Loucy (cell line): ENCODE measurements around the gene MIEN1.

Source experiments
- H2AFZ ChIP-seq: fragments of 200-600 bp; sonication (generic); 2 replicates; pipeline ENCODE4 v1.6.0; 2016; ENCODE audit warnings: antibody characterized with exemption, mild to moderate bottlenecking, low read length, moderate library complexity
- H3F3A ChIP-seq: fragments of 200-600 bp; 2 replicates; pipeline ENCODE4 v1.6.0; 2016; ENCODE audit warnings: antibody characterized with exemption, low read depth, mild to moderate bottlenecking
- H3K27me3 ChIP-seq: fragments of 200-600 bp; sonication (generic); 2 replicates; pipeline ENCODE4 v1.6.1; 2014; ENCODE audit warnings: low read length, mild to moderate bottlenecking; ENCODE audit not compliant: insufficient read depth, poor library complexity, severe bottlenecking
- H3K36me3 ChIP-seq: fragments of 200-600 bp; sonication (generic); 2 replicates; pipeline ENCODE4 v1.6.1; 2016; ENCODE audit warnings: low read length; ENCODE audit not compliant: insufficient read depth
- H3K4me1 ChIP-seq: fragments of 200-600 bp; sonication (generic); 2 replicates; pipeline ENCODE4 v1.5.1; 2014; ENCODE audit warnings: low read length, mild to moderate bottlenecking; ENCODE audit not compliant: insufficient read depth, poor library complexity, severe bottlenecking
- H3K4me2 ChIP-seq: fragments of 200-600 bp; sonication (generic); 2 replicates; pipeline ENCODE4 v1.6.0; 2014; ENCODE audit warnings: antibody characterized with exemption, low read length, low read depth, mild to moderate bottlenecking; ENCODE audit not compliant: poor library complexity, severe bottlenecking
- H3K4me3 ChIP-seq: fragments of 200-600 bp; sonication (generic); 2 replicates; pipeline ENCODE4 v1.5.1; 2014; ENCODE audit warnings: low read length, mild to moderate bottlenecking, mixed read lengths; ENCODE audit not compliant: poor library complexity, severe bottlenecking
- H3K79me2 ChIP-seq: fragments of 200-600 bp; sonication (generic); 2 replicates; pipeline ENCODE4 v1.6.1; 2014; ENCODE audit warnings: low read length; ENCODE audit not compliant: insufficient read depth
- H3K9ac ChIP-seq: fragments of 200-600 bp; sonication (generic); 2 replicates; pipeline ENCODE4 v1.6.0; 2014; ENCODE audit warnings: mild to moderate bottlenecking, low read depth, low read length, moderate library complexity; ENCODE audit not compliant: poor library complexity, severe bottlenecking
- H3K9me2 ChIP-seq: fragments of 200-600 bp; sonication (generic); replicated peaks from 2 replicates; pipeline ENCODE4 v1.6.1; 2016; ENCODE audit warnings: low read depth, low read length, mixed read lengths
- H3K9me3 ChIP-seq: fragments of 200-600 bp; sonication (generic); 2 replicates; pipeline ENCODE4 v1.6.1; 2014; ENCODE audit warnings: mild to moderate bottlenecking, antibody characterized with exemption, low read length, low read depth; ENCODE audit not compliant: insufficient read depth
- H4K20me1 ChIP-seq: fragments of 200-600 bp; sonication (generic); 2 replicates; pipeline ENCODE4 v1.6.0; 2014; ENCODE audit warnings: antibody characterized with exemption, low read length, mild to moderate bottlenecking; ENCODE audit not compliant: insufficient read depth, poor library complexity, severe bottlenecking
- CTCF ChIP-seq: fragments of 200-600 bp; sonication (generic); conservative IDR thresholded peaks from 2 replicates; pipeline ENCODE4 v1.5.1; 2014; ENCODE audit warnings: mild to moderate bottlenecking, antibody characterized with exemption, low read length
- EZH2phosphoT487 ChIP-seq: fragments of 200-600 bp; IDR thresholded peaks from 2 replicates; pipeline ENCODE4 v1.6.1; 2018; ENCODE audit warnings: antibody characterized with exemption, mild to moderate bottlenecking, moderate library complexity, borderline replicate concordance

The MIEN1 gene

GRCh38 chr17:39739885-39740356 is 9.6 kb upstream of the MIEN1 start:
- no peak overlapping the region for H2AFZ ChIP-seq

GRCh38 chr17:39738983-39739884 is 8.9 kb upstream of the MIEN1 start:
- Histone ChIP-seq H3F3A (no peaks in the 10 kb centered on the region), H3K4me3 (no peak overlapping the region), H3K27me3 (no peaks in the 10 kb centered on the region), H4K20me1 (no peaks in the 10 kb centered on the region), H3K9me2 (no peaks in the 10 kb centered on the region), H2AFZ (no peak overlapping the region), H3K4me1 (no peaks in the 10 kb centered on the region), H3K4me2 (no peak overlapping the region), H3K79me2 (no peaks in the 10 kb centered on the region), H3K9me3 (no peaks in the 10 kb centered on the region), H3K9ac (no peak overlapping the region), H3K36me3 (no peaks in the 10 kb centered on the region)
- no peak for TF ChIP-seq EZH2phosphoT487
- TF ChIP-seq CTCF: no peak

More at GRCh38 chr17:39739885-39740356, 9.6 kb upstream of the MIEN1 start:
- Histone ChIP-seq H3K79me2 (no peaks in the 10 kb centered on the region), H3K27me3 (no peaks in the 10 kb centered on the region), H4K20me1 (no peaks in the 10 kb centered on the region), H3K4me1 (no peaks in the 10 kb centered on the region), H3K9me2 (no peaks in the 10 kb centered on the region), H3F3A (no peaks in the 10 kb centered on the region), H3K36me3 (no peaks in the 10 kb centered on the region), H3K4me2 (no peak overlapping the region), H3K4me3 (no peak overlapping the region), H3K9me3 (no peaks in the 10 kb centered on the region), H3K9ac (no peak overlapping the region)
- TF ChIP-seq EZH2phosphoT487 (no peak), CTCF (no peak)

GRCh38 chr17:39738568-39738901 is 8.2 kb upstream of the MIEN1 start:
- no peaks in the 10 kb centered on the region for H3F3A ChIP-seq
- no peaks in the 10 kb centered on the region for H3K9me2 ChIP-seq
- H4K20me1 ChIP-seq: no peaks in the 10 kb centered on the region
- no peaks in the 10 kb centered on the region for H3K79me2 ChIP-seq
- H3K4me3 ChIP-seq: no peak overlapping the region
- no peaks in the 10 kb centered on the region for H3K36me3 ChIP-seq
- TF ChIP-seq CTCF (no peak), EZH2phosphoT487 (no peak)
- no peaks in the 10 kb centered on the region for H3K4me1 ChIP-seq
- H3K9me3 ChIP-seq: no peaks in the 10 kb centered on the region
- H3K27me3 ChIP-seq: no peaks in the 10 kb centered on the region
- no peak overlapping the region for H2AFZ ChIP-seq
- H3K9ac ChIP-seq: no peak overlapping the region
- no peak overlapping the region for H3K4me2 ChIP-seq
